ENCODE measurements around the gene GOPC.

The GOPC gene

GRCh38 chr6:117592983-117593759 lies 9.1 kb downstream of the GOPC start:
- DNase-seq (ENCODE audit: extremely low read depth, insufficient read length) = no peak
- Histone ChIP-seq H3K36me3 (ENCODE audit: control insufficient read depth, insufficient read depth, low read length) (peaks cover 1% of the 10 kb centered on the region), H3K4me3 (replicated peaks; ENCODE audit: low read depth, low read length) (no peak overlapping the region), H3K27me3 (replicated peaks; ENCODE audit: control insufficient read depth, insufficient read depth, low read length) (no peaks in the 10 kb centered on the region)
- TF ChIP-seq CTCF (IDR thresholded peaks at IDR 0.05; ENCODE audit: insufficient read depth, low read length, poor library complexity, severe bottlenecking) = no peak

GRCh38 chr6:117591405-117591804 lies 10.9 kb downstream of the GOPC start:
- no peak for TF ChIP-seq CTCF (IDR thresholded peaks at IDR 0.05; ENCODE audit: insufficient read depth, low read length, poor library complexity, severe bottlenecking)
- no peak for DNase-seq (ENCODE audit: extremely low read depth, insufficient read length)
- no peak overlapping the region for H3K4me3 ChIP-seq (replicated peaks; ENCODE audit: low read depth, low read length)
- H3K36me3 ChIP-seq (ENCODE audit: control insufficient read depth, insufficient read depth, low read length) = no peaks in the 10 kb centered on the region; the same call in none of the 2 replicates
- no peaks in the 10 kb centered on the region for H3K27me3 ChIP-seq (replicated peaks; ENCODE audit: control insufficient read depth, insufficient read depth, low read length)

GRCh38 chr6:117590447-117590846 lies 11.9 kb downstream of the GOPC start:
- Histone ChIP-seq H3K4me3 (replicated peaks; ENCODE audit: low read depth, low read length) (no peak overlapping the region), H3K36me3 (ENCODE audit: control insufficient read depth, insufficient read depth, low read length) (no peaks in the 10 kb centered on the region; the same call in none of the 2 replicates), H3K27me3 (replicated peaks; ENCODE audit: control insufficient read depth, insufficient read depth, low read length) (no peaks in the 10 kb centered on the region)
- TF ChIP-seq CTCF (IDR thresholded peaks at IDR 0.05; ENCODE audit: insufficient read depth, low read length, poor library complexity, severe bottlenecking) = no peak
- no peak for DNase-seq (ENCODE audit: extremely low read depth, insufficient read length)

GRCh38 chr6:117585647-117586046 lies 16.7 kb downstream of the GOPC start:
- DNase-seq (ENCODE audit: extremely low read depth, insufficient read length) = no peak
- Histone ChIP-seq H3K4me3 (replicated peaks; ENCODE audit: low read depth, low read length) (no peak overlapping the region), H3K27me3 (replicated peaks; ENCODE audit: control insufficient read depth, insufficient read depth, low read length) (no peaks in the 10 kb centered on the region), H3K36me3 (ENCODE audit: control insufficient read depth, insufficient read depth, low read length) (no peaks in the 10 kb centered on the region; the same call in none of the 2 replicates)
- no peak for TF ChIP-seq CTCF (IDR thresholded peaks at IDR 0.05; ENCODE audit: insufficient read depth, low read length, poor library complexity, severe bottlenecking)

- Histone ChIP-seq H3K36me3 (ENCODE audit: control insufficient read depth, insufficient read depth, low read length) (peaks cover 2% of the 10 kb centered on the region), H3K4me3 (replicated peaks; ENCODE audit: low read depth, low read length) (no peak overlapping the region), H3K27me3 (replicated peaks; ENCODE audit: control insufficient read depth, insufficient read depth, low read length) (no peaks in the 10 kb centered on the region)
- no peak for TF ChIP-seq CTCF (IDR thresholded peaks at IDR 0.05; ENCODE audit: insufficient read depth, low read length, poor library complexity, severe bottlenecking)
- DNase-seq (ENCODE audit: extremely low read depth, insufficient read length) = no peak
Measured at GRCh38 chr6:117574198-117574597, 28.1 kb downstream of the GOPC start.

All from GM06990 (cell line).